ENCODE results near the gene ZSCAN5A.

GRCh38 chr19:56319991-56320390 lies 5.4 kb upstream of the ZSCAN5A start:
- TF ChIP-seq TBL1XR1 (IDR thresholded peaks at IDR 0.05; ENCODE audit: low read depth, low read length) (no peak), RELA (IDR thresholded peaks at IDR 0.05; ENCODE audit: borderline replicate concordance, partially characterized antibody) (no peak), SREBF1 (IDR thresholded peaks at IDR 0.05; ENCODE audit: low read length) (no peak), BCL3 (IDR thresholded peaks at IDR 0.05; ENCODE audit: borderline replicate concordance, insufficient read depth, low read depth, low read length, poor library complexity, severe bottlenecking) (no peak), CEBPB (IDR thresholded peaks at IDR 0.05; ENCODE audit: borderline replicate concordance in 1 of 2, low read depth in 2 of 2, low read length in 2 of 2) (no peak)

Measured in GM12878 (cell line).